ENCODE results near the gene ICE2. TPM values are rescaled to one million over a fixed set of nuclear protein-coding genes. Genes with fewer than 3 reads are reported as not detected.

The ICE2 gene
- total RNA-seq, 1 experiment from 2014 or later, result 76.5 TPM

DNA sequence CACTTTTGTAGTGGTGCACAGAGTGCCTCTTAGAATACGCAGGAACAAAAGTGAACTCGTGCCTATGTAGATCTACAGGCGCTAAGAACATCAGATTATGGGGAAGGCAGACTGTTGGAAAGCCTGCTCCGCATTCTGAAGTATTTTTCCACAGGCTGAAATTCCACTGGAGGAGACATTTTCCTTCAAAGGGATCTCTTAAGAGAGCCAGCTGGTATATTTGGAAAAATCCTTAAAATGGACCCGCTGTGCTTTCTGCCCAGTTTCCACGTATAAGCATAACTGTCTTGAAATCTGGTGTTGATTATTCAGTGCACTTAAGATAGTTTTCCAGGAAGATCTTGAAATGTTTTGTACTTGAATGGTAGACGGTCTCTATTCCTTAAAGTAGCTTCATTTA, 34.7 kb upstream of the ICE2 start:
- Histone ChIP-seq H3K9me3 (ENCODE audit: low read depth, low read length, poor library complexity, severe bottlenecking) (no peaks in the 10 kb centered on the region), H3K27me3 (replicated peaks; ENCODE audit: insufficient read depth, low read depth, low read length, poor library complexity) (no peaks in the 10 kb centered on the region), H3K27ac (ENCODE audit: low read depth, low read length, poor library complexity, severe bottlenecking) (no peak overlapping the region), H3K4me3 (ENCODE audit: low read depth, low read length, poor library complexity, severe bottlenecking) (no peak overlapping the region), H3K36me3 (ENCODE audit: insufficient read depth, low read length, poor library complexity, severe bottlenecking) (no peaks in the 10 kb centered on the region), H3K4me1 (ENCODE audit: insufficient read depth, low read length, poor library complexity, severe bottlenecking) (no peaks in the 10 kb centered on the region)
- TF ChIP-seq EZH2 (IDR thresholded peaks at IDR 0.05; ENCODE audit: borderline replicate concordance, low read depth, low read length, poor library complexity, severe bottlenecking), result no peak
- TF ChIP-seq, protein P1, sequence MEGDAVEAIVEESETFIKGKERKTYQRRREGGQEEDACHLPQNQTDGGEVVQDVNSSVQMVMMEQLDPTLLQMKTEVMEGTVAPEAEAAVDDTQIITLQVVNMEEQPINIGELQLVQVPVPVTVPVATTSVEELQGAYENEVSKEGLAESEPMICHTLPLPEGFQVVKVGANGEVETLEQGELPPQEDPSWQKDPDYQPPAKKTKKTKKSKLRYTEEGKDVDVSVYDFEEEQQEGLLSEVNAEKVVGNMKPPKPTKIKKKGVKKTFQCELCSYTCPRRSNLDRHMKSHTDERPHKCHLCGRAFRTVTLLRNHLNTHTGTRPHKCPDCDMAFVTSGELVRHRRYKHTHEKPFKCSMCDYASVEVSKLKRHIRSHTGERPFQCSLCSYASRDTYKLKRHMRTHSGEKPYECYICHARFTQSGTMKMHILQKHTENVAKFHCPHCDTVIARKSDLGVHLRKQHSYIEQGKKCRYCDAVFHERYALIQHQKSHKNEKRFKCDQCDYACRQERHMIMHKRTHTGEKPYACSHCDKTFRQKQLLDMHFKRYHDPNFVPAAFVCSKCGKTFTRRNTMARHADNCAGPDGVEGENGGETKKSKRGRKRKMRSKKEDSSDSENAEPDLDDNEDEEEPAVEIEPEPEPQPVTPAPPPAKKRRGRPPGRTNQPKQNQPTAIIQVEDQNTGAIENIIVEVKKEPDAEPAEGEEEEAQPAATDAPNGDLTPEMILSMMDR (conservative IDR thresholded peaks at IDR 0.05; ENCODE audit: low read depth, low read length), result no peak
- CTCF ChIA-PET, result interaction anchor here (0.5 kb wide), 1 partner anchor 56 kb away, joined by 7 read pairs; no protein-coding TSS in a partner anchor
- intact Hi-C loops (cut with micrococcal nuclease; ENCODE audit: unreplicated experiment), result no loop called here
- POLR2A ChIA-PET (ENCODE audit: low non-redundant PET), result no interaction called here
- no peak for DNase-seq (ENCODE audit: low spot score)
- BruUV-seq (replicated peaks), result no TSS peak

DNA sequence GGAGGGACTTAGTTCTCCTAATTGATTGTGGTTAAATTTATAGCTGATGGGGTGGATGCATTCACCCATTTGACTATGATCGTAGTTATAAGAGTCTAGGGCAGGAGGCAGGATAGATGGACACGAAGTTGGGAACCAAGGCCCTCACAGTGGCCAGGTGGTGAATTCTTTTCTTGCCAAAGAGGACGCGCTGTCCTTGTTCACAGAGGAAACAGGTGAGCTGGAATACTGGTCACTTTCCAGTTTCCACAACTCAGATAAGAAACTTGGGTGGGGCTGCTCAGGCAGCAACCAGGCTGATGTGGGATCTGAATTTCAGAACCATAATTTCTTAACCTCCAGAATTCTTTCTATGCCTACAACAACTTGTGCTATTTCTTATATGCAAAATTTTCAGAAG, 34.0 kb upstream of the ICE2 start:
- H3K36me3 ChIP-seq (ENCODE audit: insufficient read depth, low read length, poor library complexity, severe bottlenecking), result no peaks in the 10 kb centered on the region
- DNase-seq (ENCODE audit: low spot score), result no peak
- H3K9me3 ChIP-seq (ENCODE audit: low read depth, low read length, poor library complexity, severe bottlenecking), result no peaks in the 10 kb centered on the region
- no TSS peak for BruUV-seq (replicated peaks)
- H3K4me1 ChIP-seq (ENCODE audit: insufficient read depth, low read length, poor library complexity, severe bottlenecking), result no peaks in the 10 kb centered on the region
- POLR2A ChIA-PET (ENCODE audit: low non-redundant PET), result no interaction called here
- H3K27me3 ChIP-seq (replicated peaks; ENCODE audit: insufficient read depth, low read depth, low read length, poor library complexity), result no peaks in the 10 kb centered on the region
- intact Hi-C loops (cut with micrococcal nuclease; ENCODE audit: unreplicated experiment), result no loop called here
- H3K4me3 ChIP-seq (ENCODE audit: low read depth, low read length, poor library complexity, severe bottlenecking), result no peak overlapping the region
- TF ChIP-seq, protein P1 (conservative IDR thresholded peaks at IDR 0.05; ENCODE audit: low read depth, low read length), result no peak
- TF ChIP-seq EZH2 (IDR thresholded peaks at IDR 0.05; ENCODE audit: borderline replicate concordance, low read depth, low read length, poor library complexity, severe bottlenecking), result no peak
- CTCF ChIA-PET, result no interaction called here
- no peak overlapping the region for H3K27ac ChIP-seq (ENCODE audit: low read depth, low read length, poor library complexity, severe bottlenecking)

DNA sequence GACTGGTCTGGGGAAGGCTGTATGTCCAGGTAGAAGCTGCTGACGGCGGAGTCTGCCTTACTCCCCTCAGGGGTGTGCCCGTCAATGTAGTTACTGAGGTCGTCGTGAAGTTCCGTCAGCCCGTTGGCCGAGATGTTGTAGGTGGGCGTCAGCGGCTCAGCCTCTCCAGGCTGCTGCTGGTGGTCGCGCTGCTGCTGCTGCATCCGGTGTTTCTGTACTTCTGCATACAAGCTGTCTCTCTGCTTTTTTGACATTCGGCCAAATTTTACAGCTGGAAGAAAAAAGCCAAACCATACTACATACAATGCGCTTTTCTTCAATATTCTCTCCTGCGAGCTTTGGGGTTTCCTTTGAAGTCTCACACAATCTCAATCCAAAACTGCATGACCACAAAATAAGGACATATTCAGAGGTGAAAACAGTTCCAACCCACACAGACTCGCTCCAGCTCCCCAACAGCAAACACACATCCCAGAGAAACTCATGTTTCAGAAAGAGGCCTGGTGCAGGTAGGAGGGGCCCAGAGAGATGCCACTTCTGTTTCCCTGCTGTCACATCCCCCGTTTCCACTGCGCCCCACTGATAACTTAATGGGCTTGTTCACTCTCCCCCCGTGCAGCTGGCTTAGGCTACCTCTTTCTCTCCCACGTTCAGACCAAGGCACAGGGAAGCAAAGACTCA, 32.5 kb upstream of the ICE2 start:
- BruUV-seq (replicated peaks), result no TSS peak

More for the DNA sequence above, 32.5 kb upstream of the ICE2 start:
- ChIA-PET CTCF (no interaction called here), POLR2A (ENCODE audit: low non-redundant PET) (no interaction called here)
- intact Hi-C loops (cut with micrococcal nuclease; ENCODE audit: unreplicated experiment), result no loop called here
- Histone ChIP-seq H3K4me1 (ENCODE audit: insufficient read depth, low read length, poor library complexity, severe bottlenecking) (no peaks in the 10 kb centered on the region), H3K27me3 (replicated peaks; ENCODE audit: insufficient read depth, low read depth, low read length, poor library complexity) (no peaks in the 10 kb centered on the region), H3K27ac (ENCODE audit: low read depth, low read length, poor library complexity, severe bottlenecking) (no peak overlapping the region), H3K4me3 (ENCODE audit: low read depth, low read length, poor library complexity, severe bottlenecking) (no peak overlapping the region), H3K36me3 (ENCODE audit: insufficient read depth, low read length, poor library complexity, severe bottlenecking) (no peaks in the 10 kb centered on the region), H3K9me3 (ENCODE audit: low read depth, low read length, poor library complexity, severe bottlenecking) (no peaks in the 10 kb centered on the region)
- TF ChIP-seq, protein P1 (conservative IDR thresholded peaks at IDR 0.05; ENCODE audit: low read depth, low read length), result no peak
- no peak for TF ChIP-seq EZH2 (IDR thresholded peaks at IDR 0.05; ENCODE audit: borderline replicate concordance, low read depth, low read length, poor library complexity, severe bottlenecking)
- no peak for DNase-seq (ENCODE audit: low spot score)
